Natural killer cell (primary cell): ENCODE measurements around the gene MYO1E. TPM values are rescaled to one million over a fixed set of nuclear protein-coding genes. Genes with fewer than 3 reads are reported as not detected.
A peak's percentile ranks its signal among the peaks of the same experiment; 100 is the strongest.

Source experiments
- ATAC-seq, 3 donors: fragments of 150-1000 bp in 2 of 3; fragments of 200-7000 bp in 1 of 3; cut with Tn5 transposase; 1 replicate in 1 of 3; 2 replicates in 2 of 3; pipeline ENCODE4 v1.10.0; 2021; ENCODE audit warnings: mild to moderate bottlenecking in 2 of 3, moderate library complexity in 2 of 3
- DNase-seq, 2 donors: peaks; one replicate each; pipeline versions ENCODE4 v3.0.0 to v3.0.0-alpha.2; 2013 to 2021; ENCODE audit warnings: mixed read lengths in 1 of 2
- H3K27ac ChIP-seq: one replicate; pipeline ENCODE4 v1.5.1; 2013; ENCODE audit warnings: mild to moderate bottlenecking, low read length
- H3K27me3 ChIP-seq: one replicate; pipeline ENCODE4 v1.6.1; 2013; ENCODE audit warnings: low read length; ENCODE audit not compliant: control insufficient read depth, insufficient read depth
- H3K36me3 ChIP-seq: one replicate; pipeline ENCODE4 v1.6.1; 2013; ENCODE audit warnings: low read length; ENCODE audit not compliant: control insufficient read depth, insufficient read depth
- H3K4me1 ChIP-seq: one replicate; pipeline ENCODE4 v1.6.1; 2013; ENCODE audit warnings: low read length; ENCODE audit not compliant: control insufficient read depth, insufficient read depth
- H3K4me3 ChIP-seq: one replicate; pipeline ENCODE4 v1.5.1; 2013; ENCODE audit warnings: low read length
- H3K9me3 ChIP-seq: one replicate; pipeline ENCODE4 v1.6.1; 2013; ENCODE audit warnings: low read length; ENCODE audit not compliant: control insufficient read depth, insufficient read depth
- H3K27ac Mint-ChIP-seq, 2 donors: one replicate each; pipeline ENCODE4 v1.8.0; 2022; ENCODE audit warnings: mild to moderate bottlenecking in 2 of 2, mixed read lengths in 2 of 2, moderate library complexity in 1 of 2
- H3K27me3 Mint-ChIP-seq, 2 donors: one replicate each; pipeline ENCODE4 v1.8.0; 2022; ENCODE audit warnings: low read depth in 2 of 2, mixed read lengths in 2 of 2
- H3K36me3 Mint-ChIP-seq: one replicate; pipeline ENCODE4 v1.8.0; 2022; ENCODE audit warnings: mixed read lengths
- H3K4me1 Mint-ChIP-seq, 2 donors: one replicate each; pipeline ENCODE4 v1.8.0; 2022; ENCODE audit warnings: mixed read lengths in 2 of 2
- H3K4me3 Mint-ChIP-seq: one replicate; pipeline ENCODE4 v1.8.0; 2022; ENCODE audit warnings: mild to moderate bottlenecking, moderate library complexity, mixed read lengths
- H3K9me3 Mint-ChIP-seq, 2 donors: one replicate each; pipeline ENCODE4 v1.8.0; 2022; ENCODE audit warnings: mixed read lengths in 2 of 2
- CTCF ChIP-seq: fragments of 200-600 bp; IDR thresholded peaks from one replicate; pipeline ENCODE4 v1.8.0; 2022; ENCODE audit warnings: antibody characterized with exemption
- WGBS: methylation state at CpG from one replicate; pipeline ENCODE4 v1.1.7; 2013; ENCODE audit warnings: missing lambda C conversion rate; ENCODE audit not compliant: insufficient coverage; 5-methylcytosine and 5-hydroxymethylcytosine counted together
- intact Hi-C: fragments of 100-400 bp; cut with micrococcal nuclease; formaldehyde crosslinking; loops from one replicate; pipeline ENCODE4 v1.14.2; 2022
- total RNA-seq, 4 donors: library from RNA; stranded (reverse); fragments of 120-200 nt in 1 of 4; gene quantifications; one replicate each; pipeline versions ENCODE4 v1.2.3 to v1.2.4, GENCODE V29; 2013 to 2022

Gene MYO1E
- total RNA-seq, 3 donors from 2014 or later (not counting 1 experiment from before 2014, with no cell fraction given): 16.1 to 39.4 (median 22.7) TPM

- H3K36me3 ChIP-seq: no peaks in the 10 kb centered on the region
- H3K4me1 ChIP-seq: peaks cover 12% of the 10 kb centered on the region
- DNase-seq (no peak), ATAC-seq (no peak)
- no peaks in the 10 kb centered on the region for H3K9me3 Mint-ChIP-seq
- peaks cover 3 to 11% of the 10 kb centered on the region in 2 donors for H3K27me3 Mint-ChIP-seq
- no peak for TF ChIP-seq CTCF
- H3K4me3 Mint-ChIP-seq: no peak overlapping the region
- no peaks in the 10 kb centered on the region for H3K36me3 Mint-ChIP-seq
- H3K27ac Mint-ChIP-seq: no peak overlapping the region
- intact Hi-C loops: no loop called here
- H3K4me1 Mint-ChIP-seq: peaks cover 18 to 19% of the 10 kb centered on the region in 2 donors
- no peak overlapping the region for H3K27ac ChIP-seq
- no peak overlapping the region for H3K4me3 ChIP-seq
- 98% methylated on average over 7 of the region's 7 CpGs for WGBS
- no peaks in the 10 kb centered on the region for H3K9me3 ChIP-seq
- no peaks in the 10 kb centered on the region for H3K27me3 ChIP-seq
Observed at GRCh38 chr15:59172289-59172901, 200.3 kb downstream of the MYO1E start.

GRCh38 chr15:59171067-59171397 lies 201.6 kb downstream of the MYO1E start:
- Mint-ChIP-seq H3K9me3 (no peaks in the 10 kb centered on the region), H3K36me3 (no peaks in the 10 kb centered on the region), H3K4me3 (no peak overlapping the region), H3K27ac (no peak overlapping the region), H3K4me1 (peaks cover 18 to 19% of the 10 kb centered on the region in 2 donors), H3K27me3 (peaks cover 0 to 8% of the 10 kb centered on the region in 2 donors)
- 93% methylated on average over 8 of the region's 8 CpGs for WGBS
- no peak for TF ChIP-seq CTCF
- Histone ChIP-seq H3K4me3 (no peak overlapping the region), H3K27ac (no peak overlapping the region), H3K9me3 (no peaks in the 10 kb centered on the region), H3K27me3 (no peaks in the 10 kb centered on the region), H3K4me1 (peaks cover 12% of the 10 kb centered on the region), H3K36me3 (no peaks in the 10 kb centered on the region)
- DNase-seq (no peak), ATAC-seq (no peak)
- intact Hi-C loops: no loop called here

GRCh38 chr15:59170295-59171066 lies 202.2 kb downstream of the MYO1E start:
- DNase-seq (no peak), ATAC-seq (peak in 2 of 3 donors; percentile 38 to 64)
- Mint-ChIP-seq H3K9me3 (no peaks in the 10 kb centered on the region), H3K27me3 (peaks cover 0 to 5% of the 10 kb centered on the region in 2 donors), H3K4me1 (peaks cover 18 to 19% of the 10 kb centered on the region in 2 donors), H3K4me3 (no peak overlapping the region), H3K27ac (peak overlapping the region; percentile 51 to 72), H3K36me3 (no peaks in the 10 kb centered on the region)
- H3K9me3 ChIP-seq: no peaks in the 10 kb centered on the region
- intact Hi-C loops: no loop called here
- H3K27me3 ChIP-seq: no peaks in the 10 kb centered on the region
- no peak for TF ChIP-seq CTCF
- WGBS: 50% methylated on average over 12 of the region's 12 CpGs
- no peak overlapping the region for H3K4me3 ChIP-seq
- peaks cover 12% of the 10 kb centered on the region for H3K4me1 ChIP-seq
- no peaks in the 10 kb centered on the region for H3K36me3 ChIP-seq
- no peak overlapping the region for H3K27ac ChIP-seq
